ENCODE measurements around the gene LMTK3.

- no peak for TF ChIP-seq POLR2A (IDR thresholded peaks at IDR 0.05)
- TF ChIP-seq CTCF (IDR thresholded peaks at IDR 0.05) = no peak
Observed at GRCh38 chr19:48450441-48450840, 61.2 kb downstream of the LMTK3 start.
